ENCODE results near the gene MRPL55. TPM values are rescaled to one million over a fixed set of nuclear protein-coding genes. Genes with fewer than 3 reads are reported as not detected.

MRPL55 gene
- total and polyA plus RNA-seq, 2 experiments from 2014 or later: 139 to 144 TPM

DNA sequence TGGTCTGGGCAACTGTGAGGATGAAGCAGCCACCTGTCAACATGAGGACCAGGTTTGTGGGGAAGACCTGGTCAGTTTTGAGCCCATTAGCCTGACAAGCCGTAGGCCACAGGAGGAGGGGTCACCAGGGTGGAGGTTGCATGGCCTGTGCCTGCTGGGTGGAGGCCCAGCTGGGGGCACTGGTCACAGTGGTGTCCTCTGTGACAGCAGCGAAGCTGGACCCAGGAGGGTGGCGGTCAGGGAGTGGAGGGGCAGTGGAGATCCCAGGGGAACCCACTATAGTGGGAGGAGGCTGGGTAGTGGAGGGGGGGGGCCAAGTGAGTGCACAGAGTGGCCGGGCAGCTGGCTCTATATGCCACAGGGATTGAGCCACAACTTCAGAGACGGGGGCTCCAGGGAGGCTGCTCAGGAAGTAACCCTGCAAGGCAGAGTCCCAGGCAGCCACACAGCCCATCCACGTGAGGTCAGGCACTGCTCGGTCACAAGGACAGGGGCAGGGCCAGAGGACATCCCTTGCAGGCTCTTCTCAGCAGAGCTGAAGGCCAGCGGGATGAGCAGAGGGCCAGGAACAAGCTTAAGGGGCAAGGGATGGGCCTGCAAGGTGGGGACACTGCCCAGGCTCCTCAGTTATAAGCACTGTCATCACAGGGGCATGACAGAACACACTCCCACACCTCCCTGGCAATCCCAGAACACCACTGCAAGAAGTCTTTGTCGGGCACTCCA, 3.7 kb downstream of the MRPL55 start:
- H3K4me3 ChIP-seq: no peak overlapping the region
- no peaks in the 10 kb centered on the region for H3K27me3 ChIP-seq
- peaks cover 9% of the 10 kb centered on the region for H3K36me3 ChIP-seq
- no peaks in the 10 kb centered on the region for H3K4me1 ChIP-seq (ENCODE audit: low read depth)
- H3K9me3 ChIP-seq (ENCODE audit: low read depth): no peaks in the 10 kb centered on the region
- no peak overlapping the region for H3K27ac ChIP-seq
- TF ChIP-seq, protein P1, sequence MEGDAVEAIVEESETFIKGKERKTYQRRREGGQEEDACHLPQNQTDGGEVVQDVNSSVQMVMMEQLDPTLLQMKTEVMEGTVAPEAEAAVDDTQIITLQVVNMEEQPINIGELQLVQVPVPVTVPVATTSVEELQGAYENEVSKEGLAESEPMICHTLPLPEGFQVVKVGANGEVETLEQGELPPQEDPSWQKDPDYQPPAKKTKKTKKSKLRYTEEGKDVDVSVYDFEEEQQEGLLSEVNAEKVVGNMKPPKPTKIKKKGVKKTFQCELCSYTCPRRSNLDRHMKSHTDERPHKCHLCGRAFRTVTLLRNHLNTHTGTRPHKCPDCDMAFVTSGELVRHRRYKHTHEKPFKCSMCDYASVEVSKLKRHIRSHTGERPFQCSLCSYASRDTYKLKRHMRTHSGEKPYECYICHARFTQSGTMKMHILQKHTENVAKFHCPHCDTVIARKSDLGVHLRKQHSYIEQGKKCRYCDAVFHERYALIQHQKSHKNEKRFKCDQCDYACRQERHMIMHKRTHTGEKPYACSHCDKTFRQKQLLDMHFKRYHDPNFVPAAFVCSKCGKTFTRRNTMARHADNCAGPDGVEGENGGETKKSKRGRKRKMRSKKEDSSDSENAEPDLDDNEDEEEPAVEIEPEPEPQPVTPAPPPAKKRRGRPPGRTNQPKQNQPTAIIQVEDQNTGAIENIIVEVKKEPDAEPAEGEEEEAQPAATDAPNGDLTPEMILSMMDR (IDR thresholded peaks at IDR 0.05; ENCODE audit: low read depth, low read length): no peak
- no peak for DNase-seq (ENCODE audit: low read depth in 1 of 2, low spot score in 1 of 2)

DNA sequence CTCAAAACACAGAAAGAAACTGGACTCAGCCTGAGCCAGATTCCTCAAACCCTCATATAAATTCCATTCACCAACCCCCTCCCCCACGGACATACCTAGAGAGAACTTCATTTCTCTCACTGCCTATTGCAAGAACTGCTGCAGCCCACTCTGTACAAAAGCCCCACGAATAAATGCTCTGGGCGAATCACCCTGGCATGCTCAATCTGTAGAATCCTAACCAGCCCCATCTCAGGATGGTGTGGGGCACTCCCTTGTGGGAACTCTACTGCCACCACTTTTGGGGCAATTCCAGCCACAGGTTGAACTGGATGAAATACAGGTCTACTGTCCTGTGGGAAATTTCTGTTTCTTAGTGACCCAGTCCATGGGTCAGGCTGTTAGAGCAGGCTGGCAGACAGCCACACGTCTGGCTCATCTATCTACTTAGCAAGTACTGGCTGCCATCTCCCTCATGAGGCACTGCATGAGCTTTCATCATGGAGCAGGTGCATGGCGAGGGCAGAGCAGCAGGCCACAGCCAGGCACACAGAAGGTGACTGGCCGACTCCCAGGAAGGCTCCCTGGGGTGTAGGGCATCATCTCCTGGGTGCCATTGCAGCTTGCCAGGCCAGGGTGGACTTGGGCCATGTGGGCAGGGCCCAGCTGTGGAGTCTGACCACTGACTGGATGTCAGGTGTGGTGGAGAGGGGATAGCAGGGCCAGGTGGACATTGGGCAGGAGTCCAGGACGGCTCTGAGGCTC, 4.4 kb downstream of the MRPL55 start:
- peak overlapping the region; percentile 11 for H3K27ac ChIP-seq
- no peaks in the 10 kb centered on the region for H3K9me3 ChIP-seq (ENCODE audit: low read depth)
- DNase-seq (ENCODE audit: low read depth in 1 of 2, low spot score in 1 of 2): no peak
- no peak overlapping the region for H3K4me3 ChIP-seq
- H3K36me3 ChIP-seq: peaks cover 11% of the 10 kb centered on the region
- TF ChIP-seq, protein P1 (IDR thresholded peaks at IDR 0.05; ENCODE audit: low read depth, low read length): no peak
- H3K4me1 ChIP-seq (ENCODE audit: low read depth): no peaks in the 10 kb centered on the region
- H3K27me3 ChIP-seq: no peaks in the 10 kb centered on the region

DNA sequence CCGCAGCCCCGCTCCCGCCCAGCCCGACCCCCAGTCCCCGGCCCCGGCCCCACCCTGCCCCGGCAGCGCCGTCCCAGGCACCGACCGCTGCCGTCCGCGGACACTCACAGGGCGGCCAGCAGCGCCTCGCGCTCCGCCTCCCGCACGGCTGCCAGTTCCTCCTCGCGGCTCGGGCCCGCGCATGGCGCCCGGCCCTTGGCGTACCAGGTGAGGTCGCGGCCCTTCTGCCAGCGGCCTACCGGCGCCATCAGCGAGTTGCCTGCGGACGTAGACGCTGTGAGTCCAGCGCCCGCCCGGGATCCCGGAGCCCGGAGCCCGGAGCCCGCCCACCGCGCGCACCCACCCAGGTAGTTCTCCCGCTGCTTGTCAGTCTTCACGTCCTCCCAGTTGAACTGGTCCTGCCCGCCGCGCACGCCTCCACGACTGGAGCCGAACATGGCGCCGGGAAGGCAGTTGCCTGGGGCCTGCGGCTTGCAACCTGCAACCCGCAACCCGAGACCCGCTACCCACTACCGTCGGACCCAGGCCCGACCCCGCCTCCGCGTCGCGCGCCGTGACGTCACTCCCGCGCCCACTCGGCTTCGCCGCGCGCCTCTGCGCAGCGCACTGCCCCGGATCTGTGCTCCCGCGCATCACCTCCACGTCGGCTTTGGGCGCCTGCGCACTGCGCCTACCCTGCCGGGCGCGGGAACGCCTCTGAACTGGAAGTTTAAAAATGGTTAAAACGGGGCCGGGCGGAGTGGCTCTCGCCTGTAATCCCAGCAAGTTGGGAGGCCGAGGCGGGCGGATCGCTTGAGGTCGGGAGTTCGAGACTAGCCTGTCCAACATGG, 6.1 kb downstream of the MRPL55 start, which contains the start of gene C1orf35:
C1orf35 (minus strand) TSS at position 535 of the 830 bp plus-strand sequence; CDS start at position 437, 98 bp downstream.
- peak; percentile 93 to 95 for DNase-seq (ENCODE audit: low read depth in 1 of 2, low spot score in 1 of 2)
- Histone ChIP-seq H3K27me3 (no peaks in the 10 kb centered on the region), H3K4me1 (ENCODE audit: low read depth) (no peaks in the 10 kb centered on the region), H3K36me3 (peaks cover 28% of the 10 kb centered on the region), H3K27ac (peak within 1 kb of the TSS; percentile 90), H3K9me3 (ENCODE audit: low read depth) (no peaks in the 10 kb centered on the region), H3K4me3 (peak within 1 kb of the TSS; percentile 92)
- TF ChIP-seq, protein P1 (IDR thresholded peaks at IDR 0.05; ENCODE audit: low read depth, low read length): no peak

DNA sequence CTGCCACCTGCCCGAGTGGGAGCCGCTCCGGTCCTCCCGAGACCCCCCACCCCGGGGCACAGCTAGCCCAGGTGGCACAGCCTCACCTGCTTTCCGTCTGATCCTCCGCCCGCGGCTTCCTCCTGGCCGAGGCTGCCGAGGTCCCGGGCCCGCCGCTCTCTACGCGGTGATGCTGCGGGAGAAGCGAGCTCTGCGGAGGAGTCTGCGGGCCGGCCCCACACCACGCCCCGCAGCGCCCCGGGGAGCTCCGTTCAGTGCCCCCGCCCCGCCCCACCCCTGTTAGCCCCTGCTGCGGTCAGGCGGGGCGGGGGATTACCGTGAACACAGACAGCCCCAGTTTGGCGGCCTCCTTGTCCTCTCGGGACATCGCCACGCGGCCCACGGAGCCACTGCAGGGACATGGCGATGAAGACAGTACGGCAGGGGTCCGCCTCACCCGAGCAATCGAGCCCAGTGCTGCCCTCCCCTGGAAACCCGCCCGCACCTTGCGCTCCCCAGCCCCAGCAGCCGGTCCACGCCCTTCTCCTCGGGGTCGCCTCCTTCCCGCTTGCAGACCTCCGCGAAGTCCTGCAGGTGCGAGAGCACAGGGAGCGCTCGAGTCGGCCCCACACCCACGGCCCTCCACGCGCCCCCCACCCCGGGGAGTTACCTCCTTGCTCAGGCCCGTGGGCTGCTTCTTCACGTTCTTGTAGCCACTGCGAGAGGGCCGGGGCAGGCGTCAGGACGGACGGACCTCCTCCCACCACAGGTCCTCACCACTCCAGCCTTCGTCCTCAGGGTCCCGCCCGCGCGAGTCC, 6.9 kb downstream of the MRPL55 start:
- Histone ChIP-seq H3K27ac (peak overlapping the region; percentile 90), H3K4me1 (ENCODE audit: low read depth) (no peaks in the 10 kb centered on the region), H3K36me3 (peaks cover 30% of the 10 kb centered on the region), H3K27me3 (no peaks in the 10 kb centered on the region), H3K9me3 (ENCODE audit: low read depth) (no peaks in the 10 kb centered on the region), H3K4me3 (peak overlapping the region; percentile 92)
- TF ChIP-seq, protein P1 (IDR thresholded peaks at IDR 0.05; ENCODE audit: low read depth, low read length): peak; percentile 15
- peak; percentile 30 to 51 for DNase-seq (ENCODE audit: low read depth in 1 of 2, low spot score in 1 of 2)

DNA sequence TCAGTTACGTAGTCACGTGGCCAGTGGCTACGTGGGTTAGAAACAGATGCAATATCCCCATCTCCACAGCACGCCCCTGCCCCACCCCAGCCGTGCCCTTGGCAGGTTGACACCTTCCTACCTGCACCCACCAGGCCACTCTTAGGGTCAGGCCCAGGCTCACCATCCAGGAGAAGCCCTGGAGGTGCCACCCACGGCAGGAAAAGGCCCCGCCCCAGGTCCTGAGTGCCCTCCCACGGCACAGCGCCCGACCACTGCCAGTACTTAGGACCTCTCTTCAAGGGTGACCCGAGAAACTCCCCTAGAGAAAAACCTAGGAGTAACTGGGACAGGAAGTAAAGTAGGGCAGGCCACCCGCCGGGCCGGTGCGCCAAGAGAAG, 7.5 kb downstream of the MRPL55 start:
- TF ChIP-seq, protein P1 (IDR thresholded peaks at IDR 0.05; ENCODE audit: low read depth, low read length): no peak
- peaks cover 27% of the 10 kb centered on the region for H3K36me3 ChIP-seq
- no peak overlapping the region for H3K27ac ChIP-seq
- DNase-seq (ENCODE audit: low read depth in 1 of 2, low spot score in 1 of 2): no peak
- peak overlapping the region; percentile 92 for H3K4me3 ChIP-seq
- no peaks in the 10 kb centered on the region for H3K9me3 ChIP-seq (ENCODE audit: low read depth)
- H3K27me3 ChIP-seq: no peaks in the 10 kb centered on the region
- H3K4me1 ChIP-seq (ENCODE audit: low read depth): no peaks in the 10 kb centered on the region
